Hematopoietic multipotent progenitor cell treated with erythropoietin and hydrocortisone succinate and interleukin-3 and kit ligand, for 17 days (in vitro differentiated cells): Measurements from ENCODE around the gene ZFP62.
A peak's percentile ranks its signal among the peaks of the same experiment; 100 is the strongest.

Source experiments
- DNase-seq: peaks from one replicate; pipeline ENCODE4 v3.0.0-alpha.2; 2015; ENCODE audit warnings: low spot score

The ZFP62 gene

DNA sequence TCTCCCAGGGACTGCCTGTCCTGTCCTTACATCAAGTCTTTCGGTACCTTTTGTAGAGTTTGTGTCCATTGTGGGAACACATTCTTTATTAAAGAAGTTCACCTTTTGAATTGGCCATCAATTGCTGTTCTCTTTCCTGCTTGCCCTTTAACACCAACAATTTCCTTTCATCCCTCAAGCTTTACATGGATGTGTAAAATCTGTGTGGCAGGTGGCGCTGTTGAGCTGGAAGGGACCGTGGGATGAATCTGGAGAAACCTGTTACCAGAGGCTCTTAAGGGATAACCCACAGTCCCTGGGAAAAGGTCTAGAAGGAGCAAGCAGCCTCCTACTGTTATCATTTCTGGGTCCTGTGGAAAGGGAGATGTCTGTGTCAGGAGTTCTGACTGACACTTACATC lies 7.9 kb upstream of the ZFP62 start:
- peak; percentile 78 for DNase-seq

DNA sequence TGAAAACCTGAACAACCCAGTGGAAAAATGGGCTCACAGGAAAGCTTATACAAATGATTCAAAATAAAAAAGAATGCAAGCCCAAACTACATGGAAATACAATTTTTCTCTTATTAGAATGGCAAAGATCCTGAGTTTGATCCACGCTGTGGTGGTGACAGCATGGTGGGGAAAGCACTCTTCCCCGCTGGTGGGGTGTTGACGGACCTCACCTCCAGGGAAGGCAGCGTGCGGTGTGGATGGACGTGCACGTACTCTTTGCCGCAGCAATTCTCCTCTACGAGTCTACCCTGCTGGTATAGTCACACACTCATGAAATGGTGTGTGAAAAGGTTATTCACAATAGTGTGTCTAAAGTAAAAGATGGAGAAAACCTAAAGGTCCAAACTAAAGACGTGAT lies 5.9 kb upstream of the ZFP62 start:
- no peak for DNase-seq

DNA sequence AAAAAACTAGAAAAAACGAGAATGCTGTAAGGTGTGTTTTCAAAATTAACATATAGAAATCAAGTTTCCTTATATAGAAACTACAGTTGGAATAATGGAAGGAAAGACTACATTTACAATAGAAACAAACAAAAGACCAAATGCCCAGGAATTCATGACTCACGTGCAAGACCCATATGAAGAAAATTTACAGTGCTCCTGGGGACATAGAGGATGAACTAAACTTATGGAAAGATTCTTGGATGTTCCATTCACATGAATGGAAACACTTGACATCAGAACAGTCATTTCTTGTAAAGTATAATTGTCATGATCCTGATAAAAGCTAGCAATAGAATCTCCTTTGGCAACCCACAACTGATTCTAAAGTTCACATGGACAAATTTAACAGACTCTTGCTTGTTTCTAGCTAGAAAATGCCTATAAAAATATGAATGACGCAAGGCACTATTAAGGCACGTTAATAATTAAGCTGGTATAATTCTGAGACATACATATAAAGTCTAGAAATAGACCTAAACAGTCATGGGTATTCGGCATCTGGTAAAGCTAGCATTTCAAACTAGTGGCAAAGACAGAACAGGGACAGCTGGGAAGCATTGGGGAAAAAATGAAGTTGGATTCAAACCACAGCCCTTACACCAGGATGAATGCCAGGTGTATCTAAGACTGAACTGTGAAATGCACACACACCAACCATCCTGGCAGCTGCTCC lies 5.1 kb upstream of the ZFP62 start:
- no peak for DNase-seq

- no peak for DNase-seq
These were observed 1.6 kb upstream of the ZFP62 start for GRCh38 chr5:180862645-180863044.

DNA sequence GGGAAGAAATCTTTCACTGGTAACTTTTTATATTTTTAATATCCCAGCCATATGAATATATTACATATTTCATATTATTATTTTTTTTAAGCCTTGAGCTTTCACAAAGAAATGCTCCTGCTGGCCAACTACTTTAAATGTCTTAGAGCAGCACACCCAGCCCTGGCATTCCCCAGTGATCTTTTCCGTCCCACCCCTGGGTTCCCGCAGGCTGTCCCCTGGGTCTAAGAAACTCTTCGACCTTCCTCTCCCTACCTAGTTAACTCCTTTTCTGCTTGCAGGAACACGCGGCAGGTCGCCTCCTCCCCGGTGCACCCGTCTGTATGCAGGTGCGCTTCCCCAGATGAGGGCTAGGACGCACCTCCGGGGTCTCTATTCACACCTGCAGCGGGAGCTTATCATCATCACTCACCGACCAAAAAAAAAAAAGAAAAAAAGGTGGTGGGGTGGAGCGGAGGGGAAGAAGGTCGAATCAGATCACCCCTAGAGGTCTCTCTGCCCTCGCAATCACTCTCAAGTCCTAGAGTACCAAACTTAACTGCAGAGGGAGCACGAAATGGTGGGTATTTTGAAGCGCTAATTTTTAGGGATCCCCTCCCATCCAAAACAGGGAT lies 696 bp downstream of the ZFP62 start:
- peak; percentile 45 for DNase-seq

GRCh38 chr5:180858586-180858985 lies 2.5 kb downstream of the ZFP62 start:
- no peak for DNase-seq

- DNase-seq, result no peak
These were observed 7.3 kb downstream of the ZFP62 start for GRCh38 chr5:180853848-180854176.

- DNase-seq, result no peak
These were observed 7.8 kb downstream of the ZFP62 start for GRCh38 chr5:180853121-180853847.

GRCh38 chr5:180852495-180852894 lies 8.6 kb downstream of the ZFP62 start:
- DNase-seq, result no peak

DNA sequence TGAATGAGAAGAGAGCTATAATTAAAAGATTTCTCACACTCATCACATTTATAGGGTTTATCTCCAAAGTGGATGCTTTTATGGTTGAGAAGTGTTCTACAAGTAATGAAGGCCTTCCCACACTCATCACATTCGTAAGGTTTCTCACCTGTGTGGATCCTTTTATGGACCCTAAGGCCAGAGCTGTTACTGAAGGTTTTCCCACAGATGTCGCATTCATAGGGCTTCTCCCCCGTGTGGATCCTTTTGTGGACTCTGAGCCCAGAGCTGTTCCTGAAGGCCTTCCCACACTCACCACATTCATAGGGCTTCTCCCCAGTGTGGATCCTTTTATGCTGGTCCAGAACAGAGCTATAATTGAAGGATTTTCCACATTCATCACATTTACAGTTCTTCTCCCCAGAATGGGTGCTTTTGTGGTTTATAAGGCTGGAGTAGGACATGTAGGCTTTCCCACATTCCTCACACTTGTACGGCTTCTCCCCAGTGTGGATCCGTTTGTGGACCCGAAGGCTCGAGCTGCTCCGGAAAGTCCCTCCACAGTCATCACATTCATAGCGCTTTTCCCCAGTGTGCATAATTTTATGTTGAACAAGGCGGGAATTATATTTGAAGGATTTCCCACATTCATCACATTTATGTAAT lies 10.5 kb downstream of the ZFP62 start:
- DNase-seq, result no peak

GRCh38 chr5:180849827-180850226 lies 11.2 kb downstream of the ZFP62 start:
- no peak for DNase-seq

GRCh38 chr5:180848878-180849277 lies 12.2 kb downstream of the ZFP62 start:
- no peak for DNase-seq

DNA sequence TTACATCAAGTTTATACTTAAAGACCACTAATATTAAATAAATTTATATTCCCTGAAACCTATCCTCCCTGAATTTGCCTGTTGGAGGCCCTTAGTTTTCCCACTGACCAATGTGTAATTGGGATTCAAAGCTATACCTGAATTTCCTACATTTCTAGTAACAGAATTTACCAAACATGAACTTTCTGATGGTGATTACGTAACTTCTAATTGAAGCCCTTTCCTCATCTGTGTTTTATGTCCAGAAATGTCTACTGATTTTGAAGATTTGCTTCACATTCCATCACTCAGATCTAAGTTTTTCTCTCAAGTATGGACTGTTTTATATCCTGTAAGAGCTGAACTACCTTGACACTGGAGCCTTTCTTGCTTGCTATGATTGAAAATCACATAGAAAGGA lies 12.8 kb downstream of the ZFP62 start:
- no peak for DNase-seq

DNA sequence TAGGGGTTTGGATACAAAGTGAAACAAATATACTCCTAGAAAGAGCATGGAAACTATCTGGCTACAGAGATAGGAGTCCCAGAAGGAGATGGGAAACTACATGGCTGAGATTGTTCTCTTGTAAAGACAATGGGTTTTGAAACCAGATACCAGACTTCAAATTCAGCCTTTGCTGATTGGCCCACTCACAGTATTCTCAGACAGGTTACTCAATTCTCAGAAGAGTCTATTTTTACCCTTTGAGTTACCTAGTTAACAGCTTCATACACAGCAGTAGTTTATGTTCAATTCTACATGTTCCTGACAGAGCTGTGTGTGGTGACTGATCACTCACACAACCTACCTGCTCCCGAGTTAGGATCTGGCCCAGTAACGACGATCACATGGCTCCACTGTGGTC lies 14.1 kb downstream of the ZFP62 start:
- DNase-seq, result no peak

DNA sequence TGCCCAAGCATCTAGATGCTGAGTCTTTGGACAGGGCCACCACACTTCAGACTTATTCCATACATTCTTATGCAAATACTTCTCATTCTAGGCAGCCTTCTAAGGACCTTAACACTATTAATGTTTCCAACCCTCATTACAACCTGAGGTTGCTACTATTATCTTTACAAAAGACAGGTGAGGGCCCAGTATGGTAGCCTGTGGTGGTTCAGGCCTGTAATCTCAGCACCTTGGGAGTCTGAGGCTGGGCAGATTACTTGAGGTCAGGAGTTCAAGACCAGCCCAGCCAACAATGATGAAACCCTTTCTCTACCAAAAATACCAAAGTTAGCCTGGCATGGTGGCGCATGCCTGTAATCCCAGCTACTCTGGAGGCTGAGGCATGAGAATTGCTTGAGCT lies 16.2 kb downstream of the ZFP62 start:
- no peak for DNase-seq

- DNase-seq, result no peak
These were observed 16.6 kb downstream of the ZFP62 start for GRCh38 chr5:180844432-180844831.

GRCh38 chr5:180839935-180840334 lies 21.1 kb downstream of the ZFP62 start:
- no peak for DNase-seq

GRCh38 chr5:180839227-180839626 lies 21.8 kb downstream of the ZFP62 start:
- no peak for DNase-seq

DNA sequence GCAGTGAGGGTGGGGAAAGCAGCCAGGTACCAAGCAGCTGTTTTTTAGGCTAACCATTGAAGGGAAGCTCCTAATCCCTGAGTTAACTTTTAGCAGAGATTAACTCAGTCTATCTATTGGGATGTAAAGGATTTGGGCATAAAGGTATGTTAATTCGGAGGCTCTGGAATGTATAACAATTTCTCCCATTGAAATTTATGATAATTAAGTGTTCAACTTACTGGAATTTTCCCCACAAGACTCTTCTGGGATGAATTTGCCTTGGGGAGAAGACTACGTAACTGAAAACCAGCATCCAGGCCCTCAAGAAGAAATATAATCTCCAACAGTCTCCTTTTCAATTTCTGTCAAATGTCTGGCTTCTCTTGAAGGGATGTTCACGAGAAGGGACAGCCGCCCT lies 23.6 kb downstream of the ZFP62 start:
- no peak for DNase-seq

- DNase-seq, result no peak
These were observed 28.4 kb downstream of the ZFP62 start for GRCh38 chr5:180832638-180833068.

DNA sequence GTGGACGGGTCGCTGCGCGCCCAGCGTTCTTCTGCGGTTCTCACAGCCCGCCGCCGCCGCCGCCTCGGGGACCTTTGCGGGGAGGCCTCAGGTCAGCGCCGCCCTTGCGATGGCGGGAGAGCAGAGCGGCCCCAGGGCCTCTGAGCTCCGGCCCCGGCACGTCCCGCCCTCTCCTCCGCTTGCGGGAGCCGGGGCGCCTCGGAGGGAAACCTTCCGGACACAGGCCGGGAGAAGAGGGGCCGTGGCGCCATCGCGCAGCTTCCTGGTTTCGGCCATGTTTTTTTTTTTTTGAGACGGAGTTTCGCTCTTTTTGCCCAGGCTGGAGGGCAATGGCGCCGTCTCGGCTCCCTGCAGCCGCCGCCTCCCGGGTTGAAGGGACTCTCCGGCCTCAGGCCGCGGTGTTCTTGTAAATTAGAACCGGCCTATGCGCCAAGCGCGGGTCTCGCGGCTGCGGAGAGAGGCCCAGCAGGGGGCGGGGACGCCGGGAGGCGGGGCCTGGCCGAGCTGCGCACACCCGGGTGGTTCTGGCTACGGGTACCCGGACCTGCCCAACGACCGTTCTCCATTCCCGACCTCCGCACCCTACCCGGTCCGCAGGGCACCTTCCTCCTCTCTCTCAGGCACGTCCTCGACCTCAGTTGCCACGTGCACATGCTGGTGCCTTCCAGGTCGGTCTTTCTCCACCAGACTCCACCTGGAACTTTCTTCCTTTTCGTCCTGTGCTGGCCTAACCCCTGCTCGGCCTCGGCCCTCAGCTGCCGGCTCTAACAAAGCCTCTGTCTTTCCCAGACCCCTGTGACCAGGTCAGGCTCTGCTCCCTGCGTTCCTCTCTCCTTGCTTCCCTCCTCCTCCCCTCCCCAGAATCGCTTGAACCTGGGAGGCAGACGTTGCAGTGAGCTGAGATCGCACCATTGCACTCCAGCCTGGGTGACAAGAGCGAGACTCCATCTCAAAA lies 29.7 kb downstream of the ZFP62 start:
- peak; percentile 78 for DNase-seq
